GM12878 (cell line): Measurements from ENCODE around the gene TAS2R14. TPM values are rescaled to one million over a fixed set of nuclear protein-coding genes. Genes with fewer than 3 reads are reported as not detected.

Source experiments
- ATAC-seq: fragments of 200-7000 bp; cut with Tn5 transposase; 3 replicates; pipeline ENCODE4 v1.9.1; 2020; ENCODE audit warnings: mild to moderate bottlenecking, moderate library complexity
- BruUV-seq: library from RNA; stranded (reverse); fragments of 400-500 nt; replicated peaks from 2 replicates; lab custom pipeline; 2021; lab: Mats Ljungman, UMichigan
- CTCF ChIA-PET: fragments of 300-600 bp; sonication (Branson Sonifier 250); formaldehyde crosslinking; extraction: SDS; loops from one replicate; lab custom pipeline; 2021; ENCODE audit warnings: inconsistent platforms; lab: Yijun Ruan, JAX
- POLR2A ChIA-PET: fragments of 350-600 bp; formaldehyde crosslinking; extraction: SDS; loops from one replicate; lab custom pipeline; 2021; ENCODE audit warnings: inconsistent platforms; lab: Charles Lee
- RAD21 ChIA-PET: fragments of 300-600 bp; sonication (Branson Sonifier 250); formaldehyde crosslinking; loops from one replicate; lab custom pipeline; 2023; ENCODE audit warnings: antibody characterized with exemption; ENCODE audit not compliant: unreplicated experiment; lab: Charles Lee
- SMC1A ChIA-PET: fragments of 300-600 bp; sonication (Branson Sonifier 250); formaldehyde crosslinking; loops from one replicate; lab custom pipeline; 2023; ENCODE audit not compliant: unreplicated experiment, uncharacterized antibody; lab: Charles Lee
- DNase-seq: peaks from one replicate; pipeline ENCODE4 v3.0.0-alpha.2; 2011; ENCODE audit warnings: low read depth, low spot score
- FAIRE-seq: peaks from 3 replicates; lab custom pipeline; 2011; peaks lifted over from hg19 to GRCh38; lab: Jason Lieb, UNC
- H2AFZ ChIP-seq: 2 replicates; pipeline ENCODE4 v1.6.0; 2011; ENCODE audit warnings: low read depth, low read length, control low read depth; ENCODE audit not compliant: control insufficient read depth
- H3K27ac ChIP-seq: 2 replicates; pipeline ENCODE4 v1.5.1; 2011; ENCODE audit warnings: control low read depth; ENCODE audit not compliant: control insufficient read depth, insufficient read depth
- H3K27me3 ChIP-seq, 2 experiments: replicated peaks in 1 of 2; 2 replicates each; pipeline versions ENCODE4 v1.6.0 to v1.6.1; 2011; ENCODE audit warnings: low read length in 1 of 2; ENCODE audit not compliant: control insufficient read depth in 2 of 2, insufficient read depth in 2 of 2
- H3K36me3 ChIP-seq, 2 experiments: 2 replicates each; pipeline ENCODE4 v1.5.1; 2011; ENCODE audit warnings: low read length in 1 of 2; ENCODE audit not compliant: control insufficient read depth in 2 of 2, insufficient read depth in 2 of 2
- H3K4me1 ChIP-seq: 2 replicates; pipeline ENCODE4 v1.6.1; 2011; ENCODE audit warnings: mild to moderate bottlenecking, low read length, moderate library complexity, mixed read lengths; ENCODE audit not compliant: control insufficient read depth, insufficient read depth
- H3K4me2 ChIP-seq: 2 replicates; pipeline ENCODE4 v1.6.0; 2011; ENCODE audit warnings: control low read depth; ENCODE audit not compliant: control insufficient read depth, insufficient read depth
- H3K4me3 ChIP-seq: fragments of 200-600 bp; sonication (generic); 2 replicates; pipeline ENCODE4 v1.5.1; 2016
- H3K79me2 ChIP-seq: 2 replicates; pipeline ENCODE4 v1.6.0; 2011; ENCODE audit warnings: low read length; ENCODE audit not compliant: control insufficient read depth, insufficient read depth
- H3K9ac ChIP-seq: 2 replicates; pipeline ENCODE4 v1.8.0; 2011; ENCODE audit warnings: low read length, control low read depth, mixed read lengths; ENCODE audit not compliant: control insufficient read depth, insufficient read depth
- H3K9me3 ChIP-seq: replicated peaks from 3 replicates; pipeline ENCODE4 v1.5.1; 2011; ENCODE audit warnings: mild to moderate bottlenecking, low read length; ENCODE audit not compliant: control insufficient read depth, insufficient read depth
- H4K20me1 ChIP-seq: 2 replicates; pipeline ENCODE4 v1.6.0; 2011; ENCODE audit not compliant: control insufficient read depth, insufficient read depth
- CHD4 ChIP-seq: fragments of 200-600 bp; sonication (generic); IDR thresholded peaks from 2 replicates; pipeline ENCODE4 v1.6.1; 2016; ENCODE audit warnings: mild to moderate bottlenecking
- IKZF1 ChIP-seq: fragments of 450-650 bp; conservative IDR thresholded peaks from 2 replicates; pipeline ENCODE4 v1.6.1; 2017; ENCODE audit warnings: antibody characterized with exemption, mild to moderate bottlenecking
- MTA2 ChIP-seq: fragments of 450-650 bp; IDR thresholded peaks from 2 replicates; pipeline ENCODE4 v1.6.1; 2016; ENCODE audit warnings: low read depth, mild to moderate bottlenecking, moderate library complexity
- NFXL1 ChIP-seq: fragments of 450-650 bp; IDR thresholded peaks from 2 replicates; pipeline ENCODE4 v1.6.1; 2017; ENCODE audit warnings: antibody characterized with exemption, mild to moderate bottlenecking, borderline replicate concordance
- RAD21 ChIP-seq: IDR thresholded peaks from 2 replicates; pipeline ENCODE4 v1.6.1; 2011; ENCODE audit warnings: mild to moderate bottlenecking, low read depth, low read length, moderate library complexity; ENCODE audit not compliant: insufficient read depth
- SRF ChIP-seq, 2 experiments: IDR thresholded peaks; 2 replicates each; pipeline ENCODE4 v1.6.1; 2011; ENCODE audit warnings: low read depth in 2 of 2, low read length in 2 of 2, mild to moderate bottlenecking in 1 of 2, moderate library complexity in 1 of 2
- STAT1 ChIP-seq: fragments of 450-650 bp; conservative IDR thresholded peaks from 2 replicates; pipeline ENCODE4 v1.6.1; 2014; ENCODE audit warnings: antibody characterized with exemption, mild to moderate bottlenecking
- ZNF384 ChIP-seq: IDR thresholded peaks from 2 replicates; pipeline ENCODE4 v1.6.1; 2012; ENCODE audit warnings: low read depth, mild to moderate bottlenecking, low read length, improper control_type of control experiment, borderline replicate concordance
- WGBS: methylation state at CpG from one replicate; pipeline ENCODE4 v1.1.6; 2016; ENCODE audit warnings: low lambda C conversion rate; ENCODE audit not compliant: insufficient replicate concordance, insufficient coverage; ENCODE audit errors: missing lambda C conversion rate; 5-methylcytosine and 5-hydroxymethylcytosine counted together
- in situ Hi-C: fragments of 300-500 bp; cut with MboI; formaldehyde crosslinking; loops from 9 replicates; pipeline ENCODE4 v1.14.3; 2018; ENCODE audit warnings: mixed read lengths
- intact Hi-C: fragments of 100-400 bp; cut with micrococcal nuclease; formaldehyde crosslinking; loops from one replicate; pipeline ENCODE4 v1.14.2; 2022; ENCODE audit not compliant: unreplicated experiment
- polyA plus RNA-seq, 11 experiments: library from polyadenylated mRNA; depleted of rRNA in 4 of 11; unstranded in 6 of 11; stranded (reverse) in 5 of 11; fragments of >200 nt; fragmentation: Nextera tagmentation in 4 of 11; fragmentation: Illumina TruSeq in 1 of 11; extraction: Ambion mirVana in 4 of 11; extraction: Trizol in 1 of 11; gene quantifications; 1 replicate in 1 of 11; 2 replicates in 10 of 11; pipeline versions ENCODE4 v1.2.1 to v1.2.3, GENCODE V29; 2011 to 2016; ENCODE audit warnings: inconsistent platforms in 2 of 11, missing spikeins in 2 of 11, low read depth in 1 of 11
- total RNA-seq, 4 experiments: library from RNA; depleted of rRNA in 3 of 4; stranded (reverse); fragments of >200 nt in 3 of 4; fragmentation: Illumina TruSeq in 1 of 4; extraction: Trizol in 1 of 4; gene quantifications; 2 replicates each; pipeline versions ENCODE4 v1.2.1 to v1.2.3, GENCODE V29; 2013 to 2021
- TF ChIP-seq, protein P1 (sequence below), 3 experiments: IDR thresholded peaks in 2 of 3; conservative IDR thresholded peaks in 1 of 3; 2 replicates each; pipeline ENCODE4 v1.5.1; 2011; ENCODE audit warnings: low read depth in 3 of 3, low read length in 3 of 3, mild to moderate bottlenecking in 3 of 3, control low read depth in 2 of 3, moderate library complexity in 2 of 3, inconsistent platforms in 1 of 3, mixed read lengths in 1 of 3; ENCODE audit not compliant: control insufficient read depth in 2 of 3, insufficient read depth in 1 of 3; ENCODE audit errors: extremely low read depth in 1 of 3

The TAS2R14 gene
- total and polyA plus RNA-seq, 10 of the 15 experiments (the other 5 are each of a cell fraction or from before 2014, with no cell fraction given) = 1.2 to 4.4 (median 2.2) TPM

- ChIA-PET POLR2A (no interaction called here), RAD21 (no interaction called here), SMC1A (no interaction called here), CTCF (no interaction called here)
- no peaks in the 10 kb centered on the region for H3K27me3 ChIP-seq
- no peaks in the 10 kb centered on the region for H3K36me3 ChIP-seq
- intact Hi-C loops (loop anchor here (10.0 kb wide), 1 partner anchor 235 kb away; no protein-coding TSS in a partner anchor), in situ Hi-C loops (no loop called here)
- ATAC-seq = no peak
- H2AFZ ChIP-seq = no peak overlapping the region
- FAIRE-seq = no peak
- WGBS = 54% methylated on average over 4 of the region's 4 CpGs
- H4K20me1 ChIP-seq = no peaks in the 10 kb centered on the region
- H3K9me3 ChIP-seq = no peaks in the 10 kb centered on the region
- H3K4me2 ChIP-seq = no peak overlapping the region
- no peaks in the 10 kb centered on the region for H3K79me2 ChIP-seq
- BruUV-seq = no TSS peak
- H3K4me3 ChIP-seq = no peak overlapping the region
- no peaks in the 10 kb centered on the region for H3K4me1 ChIP-seq
- no peak for DNase-seq
- no peak for TF ChIP-seq STAT1
- no peak for TF ChIP-seq CHD4
- H3K9ac ChIP-seq = no peak overlapping the region
- H3K27ac ChIP-seq = no peak overlapping the region
Measured at GRCh38 chr12:10960211-10960610, 21.1 kb upstream of the TAS2R14 start.

DNA sequence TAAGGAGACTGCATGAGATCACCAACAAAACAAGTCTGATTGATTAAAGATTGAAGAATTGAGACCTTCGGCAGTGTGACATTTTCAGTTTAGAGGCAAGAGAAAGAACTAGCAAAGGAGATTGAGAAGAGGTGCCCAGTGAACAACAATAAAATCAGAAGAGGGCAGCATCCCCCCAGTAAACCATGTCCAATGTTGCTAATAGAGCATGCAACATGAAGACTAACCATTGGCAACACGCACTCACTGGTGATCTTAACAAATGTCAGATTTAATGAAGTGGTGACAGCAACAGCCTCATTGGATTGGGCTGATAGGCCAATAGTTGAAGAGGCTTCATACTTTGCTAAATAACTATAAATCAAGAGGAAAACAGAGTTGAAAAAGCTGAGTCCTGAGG is 20.7 kb upstream of the TAS2R14 start:
- POLR2A ChIA-PET = no interaction called here
- Histone ChIP-seq H3K79me2 (peaks cover 2% of the 10 kb centered on the region; the same call in 1 of the 2 replicates), H3K27me3 (no peaks in the 10 kb centered on the region), H4K20me1 (no peaks in the 10 kb centered on the region), H3K36me3 (no peaks in the 10 kb centered on the region), H3K4me2 (no peak overlapping the region), H2AFZ (no peak overlapping the region), H3K9ac (no peak overlapping the region), H3K9me3 (no peaks in the 10 kb centered on the region), H3K27ac (no peak overlapping the region), H3K4me3 (no peak overlapping the region), H3K4me1 (no peaks in the 10 kb centered on the region)
- no peak for TF ChIP-seq MTA2
- TF ChIP-seq, protein P1, sequence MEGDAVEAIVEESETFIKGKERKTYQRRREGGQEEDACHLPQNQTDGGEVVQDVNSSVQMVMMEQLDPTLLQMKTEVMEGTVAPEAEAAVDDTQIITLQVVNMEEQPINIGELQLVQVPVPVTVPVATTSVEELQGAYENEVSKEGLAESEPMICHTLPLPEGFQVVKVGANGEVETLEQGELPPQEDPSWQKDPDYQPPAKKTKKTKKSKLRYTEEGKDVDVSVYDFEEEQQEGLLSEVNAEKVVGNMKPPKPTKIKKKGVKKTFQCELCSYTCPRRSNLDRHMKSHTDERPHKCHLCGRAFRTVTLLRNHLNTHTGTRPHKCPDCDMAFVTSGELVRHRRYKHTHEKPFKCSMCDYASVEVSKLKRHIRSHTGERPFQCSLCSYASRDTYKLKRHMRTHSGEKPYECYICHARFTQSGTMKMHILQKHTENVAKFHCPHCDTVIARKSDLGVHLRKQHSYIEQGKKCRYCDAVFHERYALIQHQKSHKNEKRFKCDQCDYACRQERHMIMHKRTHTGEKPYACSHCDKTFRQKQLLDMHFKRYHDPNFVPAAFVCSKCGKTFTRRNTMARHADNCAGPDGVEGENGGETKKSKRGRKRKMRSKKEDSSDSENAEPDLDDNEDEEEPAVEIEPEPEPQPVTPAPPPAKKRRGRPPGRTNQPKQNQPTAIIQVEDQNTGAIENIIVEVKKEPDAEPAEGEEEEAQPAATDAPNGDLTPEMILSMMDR (IDR thresholded peaks at IDR 0.05 in 2 of 3, conservative IDR thresholded peaks at IDR 0.05 in 1 of 3; ENCODE audit: control insufficient read depth in 2 of 3, extremely low read depth in 1 of 3, insufficient read depth in 1 of 3, low read depth in 3 of 3, low read length in 3 of 3) = peak in 2 of 3 experiments; percentile 1 to 25; a peak in 2 of 6 replicates
- peak; percentile 32; the same call in 1 of the 2 replicates for TF ChIP-seq RAD21
- TF ChIP-seq ZNF384 = no peak
- TF ChIP-seq IKZF1 = no peak
- TF ChIP-seq SRF (IDR thresholded peaks at IDR 0.05; ENCODE audit: low read depth in 2 of 2, low read length in 2 of 2) = no peak
- no peak for TF ChIP-seq NFXL1
- DNase-seq (no peak), ATAC-seq (no peak), FAIRE-seq (no peak)
- 91% methylated on average over 2 of the region's 2 CpGs for WGBS
- in situ Hi-C loops (no loop called here), intact Hi-C loops (loop anchor here (10.0 kb wide), 1 partner anchor 235 kb away; no protein-coding TSS in a partner anchor)
- CTCF ChIA-PET = no interaction called here
- BruUV-seq = no TSS peak
- RAD21 ChIA-PET = no interaction called here
- SMC1A ChIA-PET = no interaction called here
